GM23338 (cell line): ENCODE results near the gene CDC25B. TPM values are rescaled to one million over a fixed set of nuclear protein-coding genes. Genes with fewer than 3 reads are reported as not detected.

Experiments
- CREB1 ChIP-seq: fragments of 250-450 bp; sonication (Bioruptor Pico); IDR thresholded peaks from 2 replicates; pipeline ENCODE4 v1.5.0; 2020; ENCODE audit warnings: low read depth, mild to moderate bottlenecking, moderate library complexity
- EZH2 ChIP-seq: fragments of 200-600 bp; sonication (generic); IDR thresholded peaks from one replicate; pipeline ENCODE4 v1.8.0; 2017; ENCODE audit warnings: antibody characterized with exemption, mild to moderate bottlenecking, low read depth; ENCODE audit not compliant: unreplicated experiment
- EZH2phosphoT487 ChIP-seq: fragments of 200-600 bp; sonication (generic); IDR thresholded peaks from one replicate; pipeline ENCODE4 v1.8.1; 2018; ENCODE audit warnings: antibody characterized with exemption; ENCODE audit not compliant: unreplicated experiment
- JUNB ChIP-seq: IDR thresholded peaks from one replicate; pipeline ENCODE4 v1.6.1; 2016; ENCODE audit warnings: antibody characterized with exemption; ENCODE audit not compliant: unreplicated experiment
- POLR2AphosphoS5 ChIP-seq: IDR thresholded peaks from 2 replicates; pipeline ENCODE4 v1.6.1; 2016; ENCODE audit warnings: antibody characterized with exemption, low read depth
- STAT1 ChIP-seq: IDR thresholded peaks from one replicate; pipeline ENCODE4 v1.6.1; 2016; ENCODE audit warnings: antibody characterized with exemption; ENCODE audit not compliant: unreplicated experiment
- ZNF114 ChIP-seq: fragments of 250-450 bp; sonication (Bioruptor Pico); IDR thresholded peaks from 2 replicates; pipeline ENCODE4 v1.5.0; 2020; ENCODE audit warnings: mild to moderate bottlenecking, moderate library complexity
- polyA plus RNA-seq: library from polyadenylated mRNA; unstranded; fragments of >200 nt; fragmentation: Nextera tagmentation; extraction: Ambion mirVana; gene quantifications from 2 replicates; pipeline ENCODE4 v1.2.1, GENCODE V29; 2016
- total RNA-seq: library from RNA; depleted of rRNA; stranded (reverse); fragments of >200 nt; shearing (Covaris generic); gene quantifications from 2 replicates; pipeline ENCODE4 v1.2.3, GENCODE V29; 2014
- TF ChIP-seq, protein P1 (sequence below): fragments of 250-450 bp; sonication (Bioruptor Pico); IDR thresholded peaks from 2 replicates; pipeline ENCODE4 v1.5.0; 2020; ENCODE audit warnings: mild to moderate bottlenecking, moderate library complexity
- TF ChIP-seq, protein P2 (sequence below): IDR thresholded peaks from 2 replicates; pipeline ENCODE4 v1.6.1; 2016; ENCODE audit warnings: antibody characterized with exemption
- TF ChIP-seq, protein P3 (sequence below): IDR thresholded peaks from one replicate; pipeline ENCODE4 v1.6.1; 2018; ENCODE audit warnings: antibody characterized with exemption; ENCODE audit not compliant: unreplicated experiment

The CDC25B gene
- total and polyA plus RNA-seq, 2 experiments from 2014 or later, result 10.5 to 33.0 TPM

DNA sequence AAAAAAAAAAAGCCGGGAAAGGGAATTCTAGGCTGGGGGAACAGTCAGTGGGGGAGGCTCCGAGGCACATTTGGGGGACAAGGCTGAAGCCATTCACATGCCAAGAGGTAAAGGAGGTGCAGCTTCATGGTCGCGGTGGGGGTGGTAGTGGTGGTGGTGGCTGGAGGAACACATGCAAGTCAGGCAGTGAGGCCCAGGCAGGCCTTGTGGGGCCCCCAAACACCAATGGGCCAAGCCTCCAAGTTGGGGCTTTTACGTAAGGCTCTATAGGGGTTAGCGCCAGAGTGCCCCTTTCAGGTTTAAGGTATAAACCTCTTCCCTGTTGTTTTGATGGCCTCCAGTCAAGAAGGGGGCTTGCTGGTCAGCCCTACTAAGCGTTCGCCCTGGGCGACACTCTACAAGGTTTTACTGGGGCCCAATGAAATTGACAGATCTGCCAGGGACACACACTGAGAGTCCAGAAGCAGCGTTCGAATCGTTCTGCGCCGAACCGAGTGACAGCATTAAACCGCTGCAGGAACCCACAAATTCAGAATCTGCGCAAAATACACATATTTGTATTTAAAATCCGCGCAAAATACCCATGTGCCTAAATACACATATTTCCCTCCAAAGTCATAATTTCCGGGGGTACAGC is 23.4 kb downstream of the CDC25B start (continued):
- TF ChIP-seq, protein P1, sequence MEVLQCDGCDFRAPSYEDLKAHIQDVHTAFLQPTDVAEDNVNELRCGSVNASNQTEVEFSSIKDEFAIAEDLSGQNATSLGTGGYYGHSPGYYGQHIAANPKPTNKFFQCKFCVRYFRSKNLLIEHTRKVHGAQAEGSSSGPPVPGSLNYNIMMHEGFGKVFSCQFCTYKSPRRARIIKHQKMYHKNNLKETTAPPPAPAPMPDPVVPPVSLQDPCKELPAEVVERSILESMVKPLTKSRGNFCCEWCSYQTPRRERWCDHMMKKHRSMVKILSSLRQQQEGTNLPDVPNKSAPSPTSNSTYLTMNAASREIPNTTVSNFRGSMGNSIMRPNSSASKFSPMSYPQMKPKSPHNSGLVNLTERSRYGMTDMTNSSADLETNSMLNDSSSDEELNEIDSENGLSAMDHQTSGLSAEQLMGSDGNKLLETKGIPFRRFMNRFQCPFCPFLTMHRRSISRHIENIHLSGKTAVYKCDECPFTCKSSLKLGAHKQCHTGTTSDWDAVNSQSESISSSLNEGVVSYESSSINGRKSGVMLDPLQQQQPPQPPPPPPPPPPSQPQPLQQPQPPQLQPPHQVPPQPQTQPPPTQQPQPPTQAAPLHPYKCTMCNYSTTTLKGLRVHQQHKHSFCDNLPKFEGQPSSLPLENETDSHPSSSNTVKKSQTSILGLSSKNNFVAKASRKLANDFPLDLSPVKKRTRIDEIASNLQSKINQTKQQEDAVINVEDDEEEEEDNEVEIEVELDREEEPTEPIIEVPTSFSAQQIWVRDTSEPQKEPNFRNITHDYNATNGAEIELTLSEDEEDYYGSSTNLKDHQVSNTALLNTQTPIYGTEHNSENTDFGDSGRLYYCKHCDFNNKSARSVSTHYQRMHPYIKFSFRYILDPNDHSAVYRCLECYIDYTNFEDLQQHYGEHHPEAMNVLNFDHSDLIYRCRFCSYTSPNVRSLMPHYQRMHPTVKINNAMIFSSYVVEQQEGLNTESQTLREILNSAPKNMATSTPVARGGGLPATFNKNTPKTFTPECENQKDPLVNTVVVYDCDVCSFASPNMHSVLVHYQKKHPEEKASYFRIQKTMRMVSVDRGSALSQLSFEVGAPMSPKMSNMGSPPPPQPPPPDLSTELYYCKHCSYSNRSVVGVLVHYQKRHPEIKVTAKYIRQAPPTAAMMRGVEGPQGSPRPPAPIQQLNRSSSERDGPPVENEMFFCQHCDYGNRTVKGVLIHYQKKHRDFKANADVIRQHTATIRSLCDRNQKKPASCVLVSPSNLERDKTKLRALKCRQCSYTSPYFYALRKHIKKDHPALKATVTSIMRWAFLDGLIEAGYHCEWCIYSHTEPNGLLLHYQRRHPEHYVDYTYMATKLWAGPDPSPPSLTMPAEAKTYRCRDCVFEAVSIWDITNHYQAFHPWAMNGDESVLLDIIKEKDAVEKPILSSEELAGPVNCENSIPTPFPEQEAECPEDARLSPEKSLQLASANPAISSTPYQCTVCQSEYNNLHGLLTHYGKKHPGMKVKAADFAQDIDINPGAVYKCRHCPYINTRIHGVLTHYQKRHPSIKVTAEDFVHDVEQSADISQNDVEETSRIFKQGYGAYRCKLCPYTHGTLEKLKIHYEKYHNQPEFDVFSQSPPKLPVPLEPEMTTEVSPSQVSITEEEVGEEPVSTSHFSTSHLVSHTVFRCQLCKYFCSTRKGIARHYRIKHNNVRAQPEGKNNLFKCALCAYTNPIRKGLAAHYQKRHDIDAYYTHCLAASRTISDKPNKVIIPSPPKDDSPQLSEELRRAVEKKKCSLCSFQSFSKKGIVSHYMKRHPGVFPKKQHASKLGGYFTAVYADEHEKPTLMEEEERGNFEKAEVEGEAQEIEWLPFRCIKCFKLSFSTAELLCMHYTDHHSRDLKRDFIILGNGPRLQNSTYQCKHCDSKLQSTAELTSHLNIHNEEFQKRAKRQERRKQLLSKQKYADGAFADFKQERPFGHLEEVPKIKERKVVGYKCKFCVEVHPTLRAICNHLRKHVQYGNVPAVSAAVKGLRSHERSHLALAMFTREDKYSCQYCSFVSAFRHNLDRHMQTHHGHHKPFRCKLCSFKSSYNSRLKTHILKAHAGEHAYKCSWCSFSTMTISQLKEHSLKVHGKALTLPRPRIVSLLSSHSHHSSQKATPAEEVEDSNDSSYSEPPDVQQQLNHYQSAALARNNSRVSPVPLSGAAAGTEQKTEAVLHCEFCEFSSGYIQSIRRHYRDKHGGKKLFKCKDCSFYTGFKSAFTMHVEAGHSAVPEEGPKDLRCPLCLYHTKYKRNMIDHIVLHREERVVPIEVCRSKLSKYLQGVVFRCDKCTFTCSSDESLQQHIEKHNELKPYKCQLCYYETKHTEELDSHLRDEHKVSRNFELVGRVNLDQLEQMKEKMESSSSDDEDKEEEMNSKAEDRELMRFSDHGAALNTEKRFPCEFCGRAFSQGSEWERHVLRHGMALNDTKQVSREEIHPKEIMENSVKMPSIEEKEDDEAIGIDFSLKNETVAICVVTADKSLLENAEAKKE (CRISPR knock-in tag), result no peak
- TF ChIP-seq, protein P2, sequence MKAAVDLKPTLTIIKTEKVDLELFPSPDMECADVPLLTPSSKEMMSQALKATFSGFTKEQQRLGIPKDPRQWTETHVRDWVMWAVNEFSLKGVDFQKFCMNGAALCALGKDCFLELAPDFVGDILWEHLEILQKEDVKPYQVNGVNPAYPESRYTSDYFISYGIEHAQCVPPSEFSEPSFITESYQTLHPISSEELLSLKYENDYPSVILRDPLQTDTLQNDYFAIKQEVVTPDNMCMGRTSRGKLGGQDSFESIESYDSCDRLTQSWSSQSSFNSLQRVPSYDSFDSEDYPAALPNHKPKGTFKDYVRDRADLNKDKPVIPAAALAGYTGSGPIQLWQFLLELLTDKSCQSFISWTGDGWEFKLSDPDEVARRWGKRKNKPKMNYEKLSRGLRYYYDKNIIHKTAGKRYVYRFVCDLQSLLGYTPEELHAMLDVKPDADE, result no peak
- TF ChIP-seq EZH2 (no peak), CREB1 (CRISPR knock-in tag) (no peak), ZNF114 (CRISPR knock-in tag) (no peak), EZH2phosphoT487 (no peak), JUNB (no peak), POLR2AphosphoS5 (no peak), STAT1 (no peak)
- TF ChIP-seq, protein P3, sequence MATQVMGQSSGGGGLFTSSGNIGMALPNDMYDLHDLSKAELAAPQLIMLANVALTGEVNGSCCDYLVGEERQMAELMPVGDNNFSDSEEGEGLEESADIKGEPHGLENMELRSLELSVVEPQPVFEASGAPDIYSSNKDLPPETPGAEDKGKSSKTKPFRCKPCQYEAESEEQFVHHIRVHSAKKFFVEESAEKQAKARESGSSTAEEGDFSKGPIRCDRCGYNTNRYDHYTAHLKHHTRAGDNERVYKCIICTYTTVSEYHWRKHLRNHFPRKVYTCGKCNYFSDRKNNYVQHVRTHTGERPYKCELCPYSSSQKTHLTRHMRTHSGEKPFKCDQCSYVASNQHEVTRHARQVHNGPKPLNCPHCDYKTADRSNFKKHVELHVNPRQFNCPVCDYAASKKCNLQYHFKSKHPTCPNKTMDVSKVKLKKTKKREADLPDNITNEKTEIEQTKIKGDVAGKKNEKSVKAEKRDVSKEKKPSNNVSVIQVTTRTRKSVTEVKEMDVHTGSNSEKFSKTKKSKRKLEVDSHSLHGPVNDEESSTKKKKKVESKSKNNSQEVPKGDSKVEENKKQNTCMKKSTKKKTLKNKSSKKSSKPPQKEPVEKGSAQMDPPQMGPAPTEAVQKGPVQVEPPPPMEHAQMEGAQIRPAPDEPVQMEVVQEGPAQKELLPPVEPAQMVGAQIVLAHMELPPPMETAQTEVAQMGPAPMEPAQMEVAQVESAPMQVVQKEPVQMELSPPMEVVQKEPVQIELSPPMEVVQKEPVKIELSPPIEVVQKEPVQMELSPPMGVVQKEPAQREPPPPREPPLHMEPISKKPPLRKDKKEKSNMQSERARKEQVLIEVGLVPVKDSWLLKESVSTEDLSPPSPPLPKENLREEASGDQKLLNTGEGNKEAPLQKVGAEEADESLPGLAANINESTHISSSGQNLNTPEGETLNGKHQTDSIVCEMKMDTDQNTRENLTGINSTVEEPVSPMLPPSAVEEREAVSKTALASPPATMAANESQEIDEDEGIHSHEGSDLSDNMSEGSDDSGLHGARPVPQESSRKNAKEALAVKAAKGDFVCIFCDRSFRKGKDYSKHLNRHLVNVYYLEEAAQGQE, result no peak
